Psoas muscle (tissue), 8 donors: ENCODE results near the gene LGI4. TPM values are rescaled to one million over a fixed set of nuclear protein-coding genes. Genes with fewer than 3 reads are reported as not detected.

Source experiments
- ATAC-seq, 4 donors: fragments of 200-7000 bp; cut with Tn5 transposase; one replicate each; pipeline ENCODE4 v1.9.1; 2020; ENCODE audit warnings: moderate library complexity in 3 of 4, mild to moderate bottlenecking in 2 of 4
- DNase-seq, 2 donors: peaks; one replicate each; pipeline ENCODE4 v3.0.0-alpha.2; 2020
- H3K27ac ChIP-seq: fragments of 200-600 bp; one replicate; pipeline ENCODE4 v1.8.0; 2022
- H3K27me3 ChIP-seq, 3 donors: fragments of 200-600 bp in 1 of 3; one replicate each; pipeline versions ENCODE4 v1.6.1 to v1.8.0; 2013 to 2022; ENCODE audit warnings: low read length in 2 of 3, mild to moderate bottlenecking in 2 of 3, moderate library complexity in 1 of 3; ENCODE audit not compliant: insufficient read depth in 3 of 3
- H3K36me3 ChIP-seq, 2 donors: fragments of 200-600 bp in 1 of 2; one replicate each; pipeline versions ENCODE4 v1.6.1 to v1.8.0; 2013 to 2022; ENCODE audit warnings: low read depth in 1 of 2, mild to moderate bottlenecking in 1 of 2, moderate library complexity in 1 of 2; ENCODE audit not compliant: insufficient read depth in 1 of 2
- H3K4me1 ChIP-seq: fragments of 200-600 bp; one replicate; pipeline ENCODE4 v1.8.0; 2022
- H3K4me3 ChIP-seq: fragments of 200-600 bp; one replicate; pipeline ENCODE4 v1.8.0; 2022; ENCODE audit warnings: mild to moderate bottlenecking
- H3K9me3 ChIP-seq: fragments of 200-600 bp; one replicate; pipeline ENCODE4 v1.8.0; 2022
- WGBS, 3 donors: extraction: QIAGEN DNeasy Blood & Tissue Kit; methylation state at CpG; one replicate each; pipeline versions ENCODE4 v1.1.6 to v1.1.7; 2013; 5-methylcytosine and 5-hydroxymethylcytosine counted together
- intact Hi-C, 2 donors: fragments of 100-400 bp; cut with DNase I; formaldehyde crosslinking; loops; one replicate each; pipeline versions ENCODE4 v1.11.0 to v1.14.2; 2022
- polyA plus RNA-seq, 3 donors: library from polyadenylated mRNA; stranded (reverse); fragments of 200-250 nt; gene quantifications; one replicate each; pipeline ENCODE4 v1.2.3, GENCODE V29; 2013
- total RNA-seq, 4 donors: library from RNA; stranded (reverse); fragmentation: NEBNext Ultra II Directional in 2 of 4; extraction: Animal tissue kit (Norgen Biotek cat#: 25700) in 2 of 4; gene quantifications; one replicate each; pipeline versions ENCODE4 v1.2.1 to v1.2.4, GENCODE V29; 2021 to 2023
- TF ChIP-seq, protein P1 (sequence below): fragments of 200-600 bp; IDR thresholded peaks from one replicate; pipeline ENCODE4 v1.8.0; 2022; ENCODE audit warnings: antibody characterized with exemption
- donor health status: healthy with polysubstance abuse.
- donor health status: DM: no; HTN: no; CAD: no; lungs with moderate emphysema.
- donor health status: Bipolar disorder and iron deficiency.
- donor health status: healthy.
- donor health status: DM: yes; HTN: yes; CAD: no.
- donor health status: DM: no; HTN: no; CAD: no.
- donor health status: DM: no; HTN: no; CAD: no.
- donor health status: DM: yes; HTN: yes; CAD: no.

LGI4 gene
- total and polyA plus RNA-seq, 7 donors = 3.2 to 22.1 (median 16.2) TPM

- Histone ChIP-seq H3K9me3 (no peaks in the 10 kb centered on the region), H3K27ac (no peak overlapping the region), H3K27me3 (no peaks in the 10 kb centered on the region), H3K36me3 (no peaks in the 10 kb centered on the region), H3K4me3 (no peak overlapping the region), H3K4me1 (no peaks in the 10 kb centered on the region)
- intact Hi-C loops = no loop called here
- TF ChIP-seq, protein P1, sequence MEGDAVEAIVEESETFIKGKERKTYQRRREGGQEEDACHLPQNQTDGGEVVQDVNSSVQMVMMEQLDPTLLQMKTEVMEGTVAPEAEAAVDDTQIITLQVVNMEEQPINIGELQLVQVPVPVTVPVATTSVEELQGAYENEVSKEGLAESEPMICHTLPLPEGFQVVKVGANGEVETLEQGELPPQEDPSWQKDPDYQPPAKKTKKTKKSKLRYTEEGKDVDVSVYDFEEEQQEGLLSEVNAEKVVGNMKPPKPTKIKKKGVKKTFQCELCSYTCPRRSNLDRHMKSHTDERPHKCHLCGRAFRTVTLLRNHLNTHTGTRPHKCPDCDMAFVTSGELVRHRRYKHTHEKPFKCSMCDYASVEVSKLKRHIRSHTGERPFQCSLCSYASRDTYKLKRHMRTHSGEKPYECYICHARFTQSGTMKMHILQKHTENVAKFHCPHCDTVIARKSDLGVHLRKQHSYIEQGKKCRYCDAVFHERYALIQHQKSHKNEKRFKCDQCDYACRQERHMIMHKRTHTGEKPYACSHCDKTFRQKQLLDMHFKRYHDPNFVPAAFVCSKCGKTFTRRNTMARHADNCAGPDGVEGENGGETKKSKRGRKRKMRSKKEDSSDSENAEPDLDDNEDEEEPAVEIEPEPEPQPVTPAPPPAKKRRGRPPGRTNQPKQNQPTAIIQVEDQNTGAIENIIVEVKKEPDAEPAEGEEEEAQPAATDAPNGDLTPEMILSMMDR = no peak
- WGBS, 3 donors = 55 to 59% (median 58%) methylated on average over 2 of the region's 2 CpGs
- ATAC-seq = no peak
- DNase-seq = no peak
Measured at GRCh38 chr19:35178701-35179100, 43.8 kb upstream of the LGI4 start.

GRCh38 chr19:35177377-35178274 is 42.8 kb upstream of the LGI4 start:
- Histone ChIP-seq H3K4me1 (no peaks in the 10 kb centered on the region), H3K9me3 (no peaks in the 10 kb centered on the region), H3K27me3 (no peaks in the 10 kb centered on the region), H3K4me3 (no peak overlapping the region), H3K36me3 (no peaks in the 10 kb centered on the region), H3K27ac (no peak overlapping the region)
- intact Hi-C loops = no loop called here
- 68 to 77% (median 70%) methylated on average over 7 of the region's 7 CpGs for WGBS, 3 donors
- ATAC-seq (no peak), DNase-seq (no peak)
- TF ChIP-seq, protein P1 = no peak

- Histone ChIP-seq H3K27ac (no peak overlapping the region), H3K9me3 (no peaks in the 10 kb centered on the region), H3K36me3 (no peaks in the 10 kb centered on the region), H3K4me3 (no peak overlapping the region), H3K4me1 (no peaks in the 10 kb centered on the region), H3K27me3 (no peaks in the 10 kb centered on the region)
- intact Hi-C loops = no loop called here
- no peak for ATAC-seq
- DNase-seq = no peak
- 58 to 71% (median 62%) methylated on average over 3 of the region's 3 CpGs for WGBS, 3 donors
- TF ChIP-seq, protein P1 = no peak
Measured at GRCh38 chr19:35176181-35176570, 41.3 kb upstream of the LGI4 start.

GRCh38 chr19:35174226-35174625 is 39.4 kb upstream of the LGI4 start:
- no peaks in the 10 kb centered on the region for H3K9me3 ChIP-seq
- no peaks in the 10 kb centered on the region for H3K4me1 ChIP-seq
- intact Hi-C loops = no loop called here
- no peaks in the 10 kb centered on the region for H3K27me3 ChIP-seq
- whole genome bisulfite sequencing, 3 donors = 87 to 89% (median 88%) methylated on average over 6 of the region's 6 CpGs
- ATAC-seq (no peak), DNase-seq (no peak)
- no peak overlapping the region for H3K27ac ChIP-seq
- TF ChIP-seq, protein P1 = no peak
- no peak overlapping the region for H3K4me3 ChIP-seq
- no peaks in the 10 kb centered on the region for H3K36me3 ChIP-seq
